ENCODE measurements around the gene ZNF136.

Gene ZNF136

DNA sequence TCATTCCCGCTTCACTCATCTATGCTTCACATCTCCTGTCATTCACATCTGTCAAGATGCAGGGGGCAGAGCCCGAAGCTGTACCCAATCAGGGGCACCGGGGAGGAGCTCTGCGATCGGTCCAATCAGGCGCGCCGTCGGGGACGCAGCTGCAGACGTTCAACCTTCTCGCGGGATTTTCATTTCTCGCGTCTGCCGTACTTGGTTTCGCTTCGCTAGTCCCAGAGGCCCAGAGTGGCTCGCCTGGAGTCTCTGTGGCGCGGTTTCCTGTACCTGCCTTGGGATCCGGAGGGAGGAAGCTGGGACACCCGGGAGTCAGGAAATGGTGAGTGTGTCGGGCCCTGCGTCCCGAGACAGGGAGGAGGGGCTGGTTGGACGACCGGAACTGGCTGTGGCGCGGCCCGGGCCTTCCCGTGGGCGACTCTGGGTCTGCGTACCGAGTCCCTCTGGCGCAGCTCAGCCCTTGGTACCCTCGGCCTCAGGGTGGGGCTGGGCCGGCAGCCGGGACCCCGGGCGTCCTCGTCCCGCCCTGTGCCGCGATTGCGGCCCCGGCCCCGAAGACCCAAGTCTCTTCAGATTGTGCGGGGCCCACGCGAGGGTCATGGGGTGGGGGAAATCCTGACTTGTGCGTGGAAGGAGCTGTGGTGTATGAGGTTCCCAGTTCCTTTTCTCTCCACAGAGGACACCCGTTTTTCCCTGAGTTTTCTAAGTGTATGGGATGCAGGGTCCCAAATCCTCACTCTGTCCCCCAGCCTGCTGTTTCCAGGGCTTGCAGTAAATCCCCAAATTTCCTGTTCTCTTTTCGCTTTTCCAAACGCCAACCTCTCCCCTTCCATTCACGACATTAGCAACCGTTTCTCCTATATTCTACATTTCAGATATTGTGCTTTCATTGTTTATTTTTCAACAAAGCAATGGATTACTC is at the start of gene ZNF136:
TSS of gene ZNF136 (plus strand) at position 215 of the 925 bp plus-strand sequence. CDS start at position 323, 108 bp downstream.
- peak; percentile 82 for DNase-seq (ENCODE audit: extremely low read depth, low read depth)
- H3K4me3 ChIP-seq (replicated peaks; ENCODE audit: low read depth, low read length) = peak within 1 kb of the TSS; percentile 86
- TF ChIP-seq, protein P1, sequence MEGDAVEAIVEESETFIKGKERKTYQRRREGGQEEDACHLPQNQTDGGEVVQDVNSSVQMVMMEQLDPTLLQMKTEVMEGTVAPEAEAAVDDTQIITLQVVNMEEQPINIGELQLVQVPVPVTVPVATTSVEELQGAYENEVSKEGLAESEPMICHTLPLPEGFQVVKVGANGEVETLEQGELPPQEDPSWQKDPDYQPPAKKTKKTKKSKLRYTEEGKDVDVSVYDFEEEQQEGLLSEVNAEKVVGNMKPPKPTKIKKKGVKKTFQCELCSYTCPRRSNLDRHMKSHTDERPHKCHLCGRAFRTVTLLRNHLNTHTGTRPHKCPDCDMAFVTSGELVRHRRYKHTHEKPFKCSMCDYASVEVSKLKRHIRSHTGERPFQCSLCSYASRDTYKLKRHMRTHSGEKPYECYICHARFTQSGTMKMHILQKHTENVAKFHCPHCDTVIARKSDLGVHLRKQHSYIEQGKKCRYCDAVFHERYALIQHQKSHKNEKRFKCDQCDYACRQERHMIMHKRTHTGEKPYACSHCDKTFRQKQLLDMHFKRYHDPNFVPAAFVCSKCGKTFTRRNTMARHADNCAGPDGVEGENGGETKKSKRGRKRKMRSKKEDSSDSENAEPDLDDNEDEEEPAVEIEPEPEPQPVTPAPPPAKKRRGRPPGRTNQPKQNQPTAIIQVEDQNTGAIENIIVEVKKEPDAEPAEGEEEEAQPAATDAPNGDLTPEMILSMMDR (IDR thresholded peaks at IDR 0.05; ENCODE audit: low read depth, low read length, missing control alignments) = no peak

DNA sequence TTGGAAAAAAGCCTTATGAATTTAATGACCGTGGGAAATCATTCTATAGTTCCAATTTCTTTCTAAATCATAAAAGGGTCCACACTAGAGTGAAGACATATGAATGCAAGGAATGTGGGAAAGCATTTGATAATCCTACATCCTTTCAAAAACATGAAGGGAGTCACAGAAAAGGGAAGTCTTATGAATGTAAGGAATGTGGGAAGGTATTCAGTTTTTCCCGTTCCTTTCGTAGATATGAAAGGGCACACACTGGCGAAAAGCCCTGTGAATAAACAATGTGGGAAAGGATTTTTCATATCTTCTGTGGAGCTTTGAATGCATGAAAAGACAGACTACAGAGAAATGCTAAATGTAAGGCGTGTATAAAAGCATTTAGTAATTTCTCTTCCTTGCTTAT is 49.8 kb upstream of the ZNF136 start:
- TF ChIP-seq, protein P1 (IDR thresholded peaks at IDR 0.05; ENCODE audit: low read depth, low read length, missing control alignments) = no peak
- no peak for DNase-seq (ENCODE audit: extremely low read depth, low read depth)
- H3K4me3 ChIP-seq (replicated peaks; ENCODE audit: low read depth, low read length) = no peak overlapping the region

DNA sequence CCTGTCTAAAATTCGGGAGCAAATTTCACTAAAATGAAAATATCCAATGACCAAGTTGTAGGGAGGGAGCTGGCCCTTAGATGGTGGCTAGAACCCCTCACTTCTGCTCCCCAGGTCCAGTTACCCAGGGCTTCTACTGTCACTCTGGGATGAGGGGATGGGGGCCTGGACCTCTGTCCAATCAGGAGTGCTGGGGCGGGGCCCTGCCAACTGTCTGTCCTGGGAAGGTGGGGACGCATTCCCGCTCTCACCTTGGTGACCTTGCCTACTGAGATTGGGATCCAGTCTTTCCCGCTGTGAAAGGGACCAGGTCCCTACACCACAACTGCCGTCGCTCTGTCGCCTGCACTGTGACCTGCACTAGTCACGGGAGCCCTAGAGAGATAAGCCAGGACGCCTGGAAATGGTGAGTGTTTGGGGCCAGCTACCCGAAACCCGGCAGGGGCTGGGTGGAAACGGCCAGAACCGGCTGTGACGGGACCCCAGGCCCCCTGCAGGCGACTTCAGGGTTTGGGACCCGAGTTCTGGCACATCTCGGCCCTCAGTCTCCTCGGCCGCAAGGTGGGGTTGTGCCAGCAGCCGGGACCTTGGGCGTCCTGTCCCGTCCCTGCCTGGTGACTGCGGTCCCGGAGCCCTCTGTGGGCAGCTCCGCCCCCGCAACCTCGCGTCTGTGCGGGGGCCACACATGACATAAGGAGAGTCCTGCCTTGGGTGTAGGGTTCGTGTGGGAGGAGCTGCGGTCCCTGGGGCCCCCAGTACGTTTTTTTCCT is 45.5 kb upstream of the ZNF136 start:
- H3K4me3 ChIP-seq (replicated peaks; ENCODE audit: low read depth, low read length) = no peak overlapping the region
- TF ChIP-seq, protein P1 (IDR thresholded peaks at IDR 0.05; ENCODE audit: low read depth, low read length, missing control alignments) = no peak
- DNase-seq (ENCODE audit: extremely low read depth, low read depth) = no peak

DNA sequence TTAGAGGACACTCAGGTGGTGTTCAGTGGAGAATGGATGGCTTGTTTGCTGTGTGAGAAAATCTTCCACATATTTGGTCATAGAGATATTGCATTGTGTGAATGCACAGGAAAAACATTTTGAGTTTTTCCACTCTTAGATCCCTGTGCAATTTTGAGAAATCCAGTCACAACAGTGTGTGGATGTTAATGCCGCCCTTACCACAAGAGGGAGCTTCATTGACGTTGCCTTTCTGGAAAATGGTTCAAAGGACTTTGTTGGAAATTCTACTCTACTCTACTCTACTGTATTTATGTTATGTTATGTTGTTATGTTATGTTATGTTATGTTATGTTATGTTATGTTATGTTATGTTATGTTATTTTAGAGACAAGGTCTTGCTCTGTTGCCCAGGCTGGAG is 36.2 kb upstream of the ZNF136 start:
- no peak for DNase-seq (ENCODE audit: extremely low read depth, low read depth)
- TF ChIP-seq, protein P1 (IDR thresholded peaks at IDR 0.05; ENCODE audit: low read depth, low read length, missing control alignments) = peak; percentile 27
- no peak overlapping the region for H3K4me3 ChIP-seq (replicated peaks; ENCODE audit: low read depth, low read length)

DNA sequence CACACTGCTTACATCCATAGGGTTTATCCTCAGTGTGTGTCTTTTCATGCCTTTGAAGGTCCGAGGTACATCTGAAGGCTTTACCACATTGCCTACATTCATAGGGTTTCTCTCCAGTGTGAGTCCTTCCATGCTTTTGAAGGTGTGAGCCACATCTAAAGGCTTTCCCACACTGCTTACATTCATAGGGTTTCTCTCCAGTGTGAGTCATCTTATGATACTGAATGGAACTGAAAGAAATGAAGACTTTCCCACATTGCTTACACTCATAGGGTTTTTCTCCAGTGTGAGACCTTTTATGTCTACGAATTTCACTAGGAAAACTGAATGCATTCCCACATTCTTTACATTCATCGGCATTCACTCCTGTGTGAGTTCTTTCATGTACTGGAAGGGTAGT is 29.8 kb upstream of the ZNF136 start:
- DNase-seq (ENCODE audit: extremely low read depth, low read depth) = no peak
- H3K4me3 ChIP-seq (replicated peaks; ENCODE audit: low read depth, low read length) = no peak overlapping the region
- TF ChIP-seq, protein P1 (IDR thresholded peaks at IDR 0.05; ENCODE audit: low read depth, low read length, missing control alignments) = no peak

DNA sequence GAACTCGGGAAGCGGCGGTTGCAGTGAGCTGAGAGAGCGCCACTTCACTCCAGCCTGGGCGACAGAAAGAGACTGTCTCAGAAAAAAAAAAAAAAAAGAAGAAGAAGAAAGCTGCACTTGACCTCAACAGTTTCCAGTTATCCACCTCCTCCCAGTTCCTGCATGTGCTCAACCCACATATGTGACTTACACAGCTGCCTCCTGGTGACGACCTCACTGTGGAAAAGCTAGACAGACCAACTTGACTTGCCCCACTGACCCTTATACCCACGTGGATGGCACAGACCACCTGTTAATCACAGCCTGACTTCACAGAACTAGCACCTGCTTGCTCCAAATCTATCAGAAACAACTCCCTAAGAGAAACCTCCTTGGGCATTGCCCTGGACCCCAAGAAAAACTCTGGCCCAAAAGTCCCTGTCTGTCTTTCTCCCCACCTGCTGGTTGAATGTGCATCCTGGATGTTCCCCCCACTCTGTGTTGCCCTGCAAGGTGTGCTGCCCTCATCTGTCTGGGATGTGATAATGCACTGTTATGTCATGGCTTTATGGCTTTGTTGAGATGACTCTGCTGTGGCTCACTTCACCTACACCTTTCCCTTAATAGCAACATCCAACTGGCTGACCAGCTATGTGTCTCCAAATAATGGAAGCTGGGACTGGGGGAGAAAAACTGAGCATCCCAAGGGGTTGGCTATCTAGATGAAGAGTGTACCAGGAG is 25.5 kb upstream of the ZNF136 start:
- no peak overlapping the region for H3K4me3 ChIP-seq (replicated peaks; ENCODE audit: low read depth, low read length)
- TF ChIP-seq, protein P1 (IDR thresholded peaks at IDR 0.05; ENCODE audit: low read depth, low read length, missing control alignments) = peak; percentile 9
- no peak for DNase-seq (ENCODE audit: extremely low read depth, low read depth)
